Measurements from ENCODE around the gene MTARC1. TPM values are rescaled to one million over a fixed set of nuclear protein-coding genes. Genes with fewer than 3 reads are reported as not detected.

Gene MTARC1
- total and polyA plus RNA-seq, 9 of the 15 experiments (the other 6 are each of a cell fraction or from before 2014, with no cell fraction given), result 0.07 to 0.14 (median 0.11) TPM; not detected in 6

GRCh38 chr1:220807726-220808125 lies 21.0 kb downstream of the MTARC1 start:
- 1% methylated on average over 6 of the region's 6 CpGs for WGBS (ENCODE audit: insufficient coverage, low coverage, missing lambda C conversion rate)
- Histone ChIP-seq H4K20me1 (replicated peaks; ENCODE audit: control insufficient read depth, insufficient read depth, low read length) (0 out of 2 replicates have a peak, but pooled peaks cover 2% of the 10 kb centered on the region), H3K9me1 (ENCODE audit: control insufficient read depth, insufficient read depth, low read length) (no peaks in the 10 kb centered on the region), H3K36me3 (ENCODE audit: control insufficient read depth, insufficient read depth, low read length) (no peaks in the 10 kb centered on the region), H3K27ac (ENCODE audit: extremely low read depth, low read depth, low read length) (no peak overlapping the region), H3K27me3 (ENCODE audit: control insufficient read depth in 2 of 2, insufficient read depth in 2 of 2, low read length in 2 of 2) (peaks cover 2 to 20% of the 10 kb centered on the region in 2 experiments; a peak in 3 of 5 replicates), H3K4me2 (ENCODE audit: insufficient read depth, low read length) (no peak overlapping the region), H3K4me3 (no peak overlapping the region), H3K4me1 (replicated peaks in 1 of 2; ENCODE audit: control insufficient read depth in 2 of 2, insufficient read depth in 2 of 2, low read length in 2 of 2) (peaks cover 2 to 4% of the 10 kb centered on the region in 2 experiments; a peak in 3 of 5 replicates), H3K79me2 (ENCODE audit: control insufficient read depth, insufficient read depth, low read length) (no peaks in the 10 kb centered on the region), H3K9me3 (replicated peaks; ENCODE audit: control insufficient read depth, insufficient read depth, low read depth, low read length) (no peaks in the 10 kb centered on the region), H3K9ac (ENCODE audit: insufficient read depth in 1 of 2, low read depth in 2 of 2, low read length in 2 of 2) (no peak overlapping the region), H2AFZ (ENCODE audit: low read depth, low read length) (no peak overlapping the region)
- in situ Hi-C loops (cut with MboI) (no loop called here), intact Hi-C loops (cut with micrococcal nuclease) (no loop called here)
- BruUV-seq (replicated peaks), result no TSS peak
- ChIA-PET CTCF (ENCODE audit: low intra/inter-chr PET ratio) (no interaction called here), POLR2A (no interaction called here)
- ATAC-seq (no peak), FAIRE-seq (no peak), DNase-seq (ENCODE audit: extremely low read depth in 1 of 4, low spot score in 3 of 4) (no peak)
- TF ChIP-seq TAF7 (tag; IDR thresholded peaks at IDR 0.05) (no peak), ZKSCAN3 (CRISPR knock-in tag; IDR thresholded peaks at IDR 0.05) (no peak), RB1 (IDR thresholded peaks at IDR 0.05; ENCODE audit: low read depth) (no peak), ZNF592 (IDR thresholded peaks at IDR 0.05) (no peak), ETV6 (IDR thresholded peaks at IDR 0.05; ENCODE audit: borderline replicate concordance in 1 of 2, low read depth in 2 of 2, low read length in 1 of 2) (no peak), ETV6 (CRISPR knock-in tag; IDR thresholded peaks at IDR 0.05; ENCODE audit: borderline replicate concordance) (no peak), IFI16 (CRISPR knock-in tag; IDR thresholded peaks at IDR 0.05) (no peak), UBTF (IDR thresholded peaks at IDR 0.05; ENCODE audit: borderline replicate concordance in 1 of 2, low read depth in 2 of 2, low read length in 2 of 2) (no peak), CREB3L1 (IDR thresholded peaks at IDR 0.05; ENCODE audit: borderline replicate concordance, low read depth) (no peak), KAT8 (IDR thresholded peaks at IDR 0.05; ENCODE audit: low read depth) (no peak), FOS (IDR thresholded peaks at IDR 0.05; ENCODE audit: extremely low read depth, insufficient read length) (no peak), CBFB (CRISPR knock-in tag; IDR thresholded peaks at IDR 0.05) (no peak), JUND (IDR thresholded peaks at IDR 0.05; ENCODE audit: borderline replicate concordance, low read depth, low read length) (no peak), JUND (tag; IDR thresholded peaks at IDR 0.05; ENCODE audit: borderline replicate concordance, low read depth, low read length) (no peak), PKNOX1 (IDR thresholded peaks at IDR 0.05) (no peak)
